ENCODE results near the gene USP10.

GRCh38 chr16:84763164-84763563 is 63.4 kb downstream of the USP10 start:
- no peak for TF ChIP-seq CTCF (IDR thresholded peaks at IDR 0.05)
- no peak for TF ChIP-seq ZFX (IDR thresholded peaks at IDR 0.05; ENCODE audit: borderline replicate concordance)

Data from 22Rv1 (cell line).